ENCODE data around the gene ANKRD33B.

The ANKRD33B gene

GRCh38 chr5:10579536-10580521, 16.0 kb downstream of the ANKRD33B start:
- no peak for DNase-seq

- DNase-seq: no peak
Measured at GRCh38 chr5:10580531-10581423, 16.9 kb downstream of the ANKRD33B start.

- no peak for DNase-seq
Measured at GRCh38 chr5:10581424-10581748, 17.5 kb downstream of the ANKRD33B start.

- no peak for DNase-seq
Measured at GRCh38 chr5:10581867-10582511, 18.1 kb downstream of the ANKRD33B start.

- no peak for DNase-seq
Measured at GRCh38 chr5:10582512-10582897, 18.6 kb downstream of the ANKRD33B start.

- DNase-seq: no peak
Measured at GRCh38 chr5:10583663-10584572, 20.0 kb downstream of the ANKRD33B start.

- no peak for DNase-seq
Measured at GRCh38 chr5:10584714-10585517, 21.0 kb downstream of the ANKRD33B start.

- no peak for DNase-seq
Measured at GRCh38 chr5:10585518-10585915, 21.6 kb downstream of the ANKRD33B start.

- DNase-seq: peak; percentile 29
Measured at GRCh38 chr5:10586008-10586407, 22.1 kb downstream of the ANKRD33B start.

GRCh38 chr5:10586555-10586954, 22.7 kb downstream of the ANKRD33B start:
- DNase-seq: no peak

GRCh38 chr5:10588109-10588775, 24.4 kb downstream of the ANKRD33B start:
- DNase-seq: no peak

- DNase-seq: no peak
Measured at GRCh38 chr5:10588779-10589447, 25.0 kb downstream of the ANKRD33B start.

- DNase-seq: no peak
Measured at GRCh38 chr5:10590226-10590999, 26.5 kb downstream of the ANKRD33B start.

- DNase-seq: no peak
Measured at GRCh38 chr5:10591159-10591558, 27.3 kb downstream of the ANKRD33B start.

- no peak for DNase-seq
Measured at GRCh38 chr5:10591966-10592365, 28.1 kb downstream of the ANKRD33B start.

- no peak for DNase-seq
Measured at GRCh38 chr5:10592601-10593000, 28.7 kb downstream of the ANKRD33B start.

GRCh38 chr5:10593531-10594181, 29.8 kb downstream of the ANKRD33B start:
- no peak for DNase-seq

- DNase-seq: no peak
Measured at GRCh38 chr5:10594591-10595210, 30.8 kb downstream of the ANKRD33B start.

All from stimulated activated CD4-positive, alpha-beta T cell treated with anti-CD3 and anti-CD28 coated beads, Interleukin-4, amount 100 ng/mL, for 24 hours (primary cell).